ENCODE data around the gene CDC34. TPM values are rescaled to one million over a fixed set of nuclear protein-coding genes. Genes with fewer than 3 reads are reported as not detected.

Gene CDC34
- total RNA-seq, 5 donors from 2014 or later (not counting 1 experiment from before 2014, with no cell fraction given), result 35.4 to 52.6 (median 51.3) TPM

DNA sequence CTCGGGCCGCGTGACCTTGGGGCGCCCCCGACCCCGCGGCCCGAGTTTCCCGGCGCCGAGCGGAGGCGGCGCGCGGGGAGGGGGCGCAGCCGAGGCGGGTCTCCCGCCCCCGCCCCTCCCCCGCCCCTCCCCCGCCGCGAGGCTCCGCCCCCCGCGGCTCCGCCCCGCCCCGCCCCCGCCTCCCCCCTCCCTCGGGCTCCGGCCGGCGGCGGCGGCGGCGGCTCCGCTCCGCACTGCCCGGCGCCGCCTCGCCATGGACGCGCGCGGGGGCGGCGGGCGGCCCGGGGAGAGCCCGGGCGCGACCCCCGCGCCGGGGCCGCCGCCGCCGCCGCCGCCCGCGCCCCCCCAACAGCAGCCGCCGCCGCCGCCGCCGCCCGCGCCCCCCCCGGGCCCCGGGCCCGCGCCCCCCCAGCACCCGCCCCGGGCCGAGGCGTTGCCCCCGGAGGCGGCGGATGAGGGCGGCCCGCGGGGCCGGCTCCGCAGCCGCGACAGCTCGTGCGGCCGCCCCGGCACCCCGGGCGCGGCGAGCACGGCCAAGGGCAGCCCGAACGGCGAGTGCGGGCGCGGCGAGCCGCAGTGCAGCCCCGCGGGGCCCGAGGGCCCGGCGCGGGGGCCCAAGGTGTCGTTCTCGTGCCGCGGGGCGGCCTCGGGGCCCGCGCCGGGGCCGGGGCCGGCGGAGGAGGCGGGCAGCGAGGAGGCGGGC is 58.3 kb downstream of the CDC34 start, which contains the start of gene HCN2:
Gene HCN2, plus strand, starts transcription at position 189 of the 703 bp plus-strand sequence. Its CDS starts 65 bp downstream, at position 254.
- WGBS (ENCODE audit: insufficient coverage), result under 1% methylated on average over 92 of the region's 132 CpGs
- peak in 3 of 4 experiments; percentile 3 to 11 (median 10) for ATAC-seq (replicated peaks in 1 of 4)
- Mint-ChIP-seq H3K9me3 (no peaks in the 10 kb centered on the region), H3K4me3 (peak within 1 kb of the TSS; percentile 28 to 53 (median 49)), H3K27ac (no peak within 1 kb of the TSS), H3K36me3 (no peaks in the 10 kb centered on the region), H3K27me3 (peaks cover 4 to 20% of the 10 kb centered on the region in 2 donors), H3K4me1 (peaks cover 0 to 15% (median 10%) of the 10 kb centered on the region in 3 donors)
- Histone ChIP-seq H3K36me3 (ENCODE audit: control insufficient read depth in 2 of 2, extremely low read depth in 1 of 2, insufficient read depth in 1 of 2, low read length in 1 of 2) (no peaks in the 10 kb centered on the region), H3K27ac (ENCODE audit: low read length) (no peak within 1 kb of the TSS), H3K9me3 (no peaks in the 10 kb centered on the region), H3K4me1 (ENCODE audit: control insufficient read depth in 1 of 2, extremely low read depth in 1 of 2, insufficient read depth in 2 of 2, low read length in 2 of 2) (peaks cover 0 to 28% of the 10 kb centered on the region in 2 experiments), H3K4me3 (ENCODE audit: control insufficient read depth in 1 of 2, extremely low read depth in 1 of 2, low read length in 1 of 2) (peak within 1 kb of the TSS in 1 of 2 donors; percentile 45), H3K27me3 (replicated peaks in 1 of 2; ENCODE audit: control insufficient read depth in 2 of 2, extremely low read depth in 1 of 2, insufficient read depth in 2 of 2, low read length in 1 of 2) (peaks cover 0 to 68% of the 10 kb centered on the region in 2 experiments)
- POLR2A ChIA-PET, result no interaction called here
- CTCF ChIA-PET, result interaction anchor here in 1 of 2 donors (0.6 kb wide), 1 partner anchor 27 kb away, joined by 6 read pairs; no protein-coding TSS in a partner anchor
- no peak for DNase-seq

DNA sequence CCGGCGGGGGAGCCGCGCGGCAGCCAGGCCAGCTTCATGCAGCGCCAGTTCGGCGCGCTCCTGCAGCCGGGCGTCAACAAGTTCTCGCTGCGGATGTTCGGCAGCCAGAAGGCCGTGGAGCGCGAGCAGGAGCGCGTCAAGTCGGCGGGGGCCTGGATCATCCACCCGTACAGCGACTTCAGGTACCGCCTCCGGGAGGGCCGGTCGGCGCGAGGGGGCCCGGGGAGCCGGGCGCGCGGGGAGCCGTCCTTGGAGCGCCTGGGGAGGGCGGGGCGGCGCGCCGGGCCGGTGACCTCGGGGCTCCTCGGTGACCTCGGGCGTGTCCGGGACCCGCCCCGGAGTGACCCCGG is 58.8 kb downstream of the CDC34 start:
- WGBS (ENCODE audit: insufficient coverage), result under 1% methylated on average over 42 of the region's 50 CpGs
- no peaks in the 10 kb centered on the region for H3K36me3 Mint-ChIP-seq
- Histone ChIP-seq H3K27ac (ENCODE audit: low read length) (no peak overlapping the region), H3K27me3 (replicated peaks in 1 of 2; ENCODE audit: control insufficient read depth in 2 of 2, extremely low read depth in 1 of 2, insufficient read depth in 2 of 2, low read length in 1 of 2) (peaks cover 0 to 68% of the 10 kb centered on the region in 2 experiments), H3K4me1 (ENCODE audit: control insufficient read depth in 1 of 2, extremely low read depth in 1 of 2, insufficient read depth in 2 of 2, low read length in 2 of 2) (peaks cover 0 to 28% of the 10 kb centered on the region in 2 experiments), H3K36me3 (ENCODE audit: control insufficient read depth in 2 of 2, extremely low read depth in 1 of 2, insufficient read depth in 1 of 2, low read length in 1 of 2) (no peaks in the 10 kb centered on the region), H3K9me3 (no peaks in the 10 kb centered on the region), H3K4me3 (ENCODE audit: control insufficient read depth in 1 of 2, extremely low read depth in 1 of 2, low read length in 1 of 2) (peak overlapping the region in 1 of 2 donors; percentile 35)
- H3K27me3 Mint-ChIP-seq, result peaks cover 4 to 20% of the 10 kb centered on the region in 2 donors
- peak; percentile 53 to 60 (median 57) for ATAC-seq (replicated peaks in 1 of 4)
- DNase-seq, result peak in 23 of 35 experiments; percentile 13 to 55 (median 36)
- H3K27ac Mint-ChIP-seq, result no peak overlapping the region
- ChIA-PET CTCF (no interaction called here), POLR2A (no interaction called here)
- peak overlapping the region in 2 of 3 donors; percentile 21 to 53 for H3K4me3 Mint-ChIP-seq
- H3K9me3 Mint-ChIP-seq, result no peaks in the 10 kb centered on the region
- H3K4me1 Mint-ChIP-seq, result peaks cover 0 to 15% (median 10%) of the 10 kb centered on the region in 3 donors

- Mint-ChIP-seq H3K9me3 (no peaks in the 10 kb centered on the region), H3K4me3 (peak overlapping the region in 1 of 3 donors; percentile 53), H3K27me3 (peaks cover 4 to 20% of the 10 kb centered on the region in 2 donors), H3K27ac (no peak overlapping the region), H3K4me1 (peaks cover 0 to 15% (median 10%) of the 10 kb centered on the region in 3 donors), H3K36me3 (no peaks in the 10 kb centered on the region)
- Histone ChIP-seq H3K27ac (ENCODE audit: low read length) (no peak overlapping the region), H3K4me3 (ENCODE audit: control insufficient read depth in 1 of 2, extremely low read depth in 1 of 2, low read length in 1 of 2) (peak overlapping the region in 1 of 2 donors; percentile 35), H3K36me3 (ENCODE audit: control insufficient read depth in 2 of 2, extremely low read depth in 1 of 2, insufficient read depth in 1 of 2, low read length in 1 of 2) (no peaks in the 10 kb centered on the region), H3K4me1 (ENCODE audit: control insufficient read depth in 1 of 2, extremely low read depth in 1 of 2, insufficient read depth in 2 of 2, low read length in 2 of 2) (peaks cover 0 to 28% of the 10 kb centered on the region in 2 experiments), H3K27me3 (replicated peaks in 1 of 2; ENCODE audit: control insufficient read depth in 2 of 2, extremely low read depth in 1 of 2, insufficient read depth in 2 of 2, low read length in 1 of 2) (peaks cover 0 to 67% of the 10 kb centered on the region in 2 experiments), H3K9me3 (no peaks in the 10 kb centered on the region)
- CTCF ChIA-PET, result no interaction called here
- POLR2A ChIA-PET, result no interaction called here
- no peak for DNase-seq
- 12% methylated on average over 27 of the region's 41 CpGs for WGBS (ENCODE audit: insufficient coverage)
- no peak for ATAC-seq (replicated peaks in 1 of 4)
Observed at GRCh38 chr19:590750-591098, 59.2 kb downstream of the CDC34 start.

GRCh38 chr19:591099-591958 is 59.8 kb downstream of the CDC34 start:
- Histone ChIP-seq H3K4me3 (ENCODE audit: control insufficient read depth in 1 of 2, extremely low read depth in 1 of 2, low read length in 1 of 2) (no peak overlapping the region), H3K27ac (ENCODE audit: low read length) (no peak overlapping the region), H3K4me1 (ENCODE audit: control insufficient read depth in 1 of 2, extremely low read depth in 1 of 2, insufficient read depth in 2 of 2, low read length in 2 of 2) (peaks cover 0 to 28% of the 10 kb centered on the region in 2 experiments), H3K27me3 (replicated peaks in 1 of 2; ENCODE audit: control insufficient read depth in 2 of 2, extremely low read depth in 1 of 2, insufficient read depth in 2 of 2, low read length in 1 of 2) (peaks cover 0 to 62% of the 10 kb centered on the region in 2 experiments), H3K9me3 (no peaks in the 10 kb centered on the region), H3K36me3 (ENCODE audit: control insufficient read depth in 2 of 2, extremely low read depth in 1 of 2, insufficient read depth in 1 of 2, low read length in 1 of 2) (no peaks in the 10 kb centered on the region)
- ATAC-seq (replicated peaks in 1 of 4) (no peak), DNase-seq (no peak)
- Mint-ChIP-seq H3K4me1 (peaks cover 0 to 15% (median 10%) of the 10 kb centered on the region in 3 donors), H3K4me3 (peak overlapping the region in 2 of 3 donors; percentile 37 to 49), H3K27me3 (peaks cover 4 to 20% of the 10 kb centered on the region in 2 donors), H3K27ac (no peak overlapping the region), H3K9me3 (no peaks in the 10 kb centered on the region), H3K36me3 (no peaks in the 10 kb centered on the region)
- CTCF ChIA-PET, result no interaction called here
- POLR2A ChIA-PET, result no interaction called here
- 39% methylated on average over 71 of the region's 75 CpGs for WGBS (ENCODE audit: insufficient coverage)

Other genes starting within 250 kb of the CDC34 start
- gene PLPP2, start 240.4 kb upstream of the CDC34 start, total RNA-seq, result 1 to 10 TPM in 3 of 5 donors, under 1 TPM in 2; 0.23 to 2.3 (median 1.1) TPM
- 10 to 100 TPM; 13.1 to 23.2 (median 18.0) TPM for gene MIER2, start 187.0 kb upstream of the CDC34 start, total RNA-seq
- gene C2CD4C, start 122.6 kb upstream of the CDC34 start, total RNA-seq, result under 1 TPM in 1 of 5 donors, not detected in 4; 0.06 TPM
- gene SHC2, start 70.7 kb upstream of the CDC34 start, total RNA-seq, result 1 to 10 TPM in 4 of 5 donors, under 1 TPM in 1; 0.66 to 4.4 (median 3.4) TPM
- 1 to 10 TPM in 3 of 5 donors, under 1 TPM in 2; 0.40 to 1.6 (median 1.4) TPM for gene MADCAM1, start 35.3 kb upstream of the CDC34 start, total RNA-seq
- gene TPGS1, start 24.3 kb upstream of the CDC34 start, total RNA-seq, result 10 to 100 TPM; 22.2 to 44.4 (median 39.4) TPM
- 10 to 100 TPM; 66.2 to 91.0 (median 78.6) TPM for gene GZMM, start 12.3 kb downstream of the CDC34 start, total RNA-seq
- 100 to 1,000 TPM in 4 of 5 donors, 10 to 100 TPM in 1; 89.3 to 165 (median 152) TPM for gene BSG, start 40.8 kb downstream of the CDC34 start, total RNA-seq
- gene HCN2, start 58.1 kb downstream of the CDC34 start, total RNA-seq, result 1 to 10 TPM in 4 of 5 donors, under 1 TPM in 1; 0.93 to 4.4 (median 3.6) TPM
- gene POLRMT, start 101.8 kb downstream of the CDC34 start, total RNA-seq, result 100 to 1,000 TPM in 3 of 5 donors, 10 to 100 TPM in 2; 61.3 to 118 (median 103) TPM
- 1 to 10 TPM in 3 of 5 donors, under 1 TPM in 2; 0.35 to 3.9 (median 2.8) TPM for gene FGF22, start 108.1 kb downstream of the CDC34 start, total RNA-seq
- gene RNF126, start 131.5 kb downstream of the CDC34 start, total RNA-seq, result 100 to 1,000 TPM in 4 of 5 donors, 10 to 100 TPM in 1; 98.8 to 139 (median 118) TPM
- gene FSTL3, start 144.6 kb downstream of the CDC34 start, total RNA-seq, result 1 to 10 TPM; 2.0 to 5.3 (median 4.1) TPM
- gene PRSS57, start 163.7 kb downstream of the CDC34 start, total RNA-seq, result 1 to 10 TPM in 3 of 5 donors, under 1 TPM in 1, not detected in 1; 0.86 to 2.5 (median 1.7) TPM
- gene PALM, start 177.2 kb downstream of the CDC34 start, total RNA-seq, result under 1 TPM in 4 of 5 donors, not detected in 1; 0.19 to 0.57 (median 0.41) TPM
- gene MISP, start 219.4 kb downstream of the CDC34 start, total RNA-seq, result under 1 TPM in 3 of 5 donors, not detected in 2; 0.10 to 0.16 (median 0.15) TPM

All from T-cell (primary cell).